Retina (tissue), 1 donor: ENCODE measurements around the gene MYLIP.
A peak's percentile ranks its signal among the peaks of the same experiment; 100 is the strongest.

Experiments
- DNase-seq: peaks from one replicate; pipeline ENCODE4 v3.0.0-alpha.2; 2016

MYLIP gene

DNA sequence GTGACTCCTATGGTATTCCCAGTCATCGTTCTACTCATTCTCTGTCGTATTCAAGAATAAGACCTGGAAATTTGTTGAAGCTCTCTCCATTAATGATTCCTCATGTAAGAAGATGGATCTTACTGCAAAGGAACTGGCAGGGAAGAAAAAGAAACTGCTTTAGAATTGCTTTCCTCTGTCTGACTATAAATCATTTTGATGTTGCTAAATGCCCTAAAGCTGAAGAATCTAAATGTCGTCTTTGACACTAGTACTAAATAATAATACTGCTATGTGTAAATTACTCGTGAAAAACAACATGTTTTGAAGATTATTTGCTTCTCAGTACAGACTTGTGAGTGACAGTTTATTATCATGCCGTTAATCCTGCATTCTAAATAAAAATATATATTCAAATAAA lies 20.5 kb upstream of the MYLIP start:
- no peak for DNase-seq

DNA sequence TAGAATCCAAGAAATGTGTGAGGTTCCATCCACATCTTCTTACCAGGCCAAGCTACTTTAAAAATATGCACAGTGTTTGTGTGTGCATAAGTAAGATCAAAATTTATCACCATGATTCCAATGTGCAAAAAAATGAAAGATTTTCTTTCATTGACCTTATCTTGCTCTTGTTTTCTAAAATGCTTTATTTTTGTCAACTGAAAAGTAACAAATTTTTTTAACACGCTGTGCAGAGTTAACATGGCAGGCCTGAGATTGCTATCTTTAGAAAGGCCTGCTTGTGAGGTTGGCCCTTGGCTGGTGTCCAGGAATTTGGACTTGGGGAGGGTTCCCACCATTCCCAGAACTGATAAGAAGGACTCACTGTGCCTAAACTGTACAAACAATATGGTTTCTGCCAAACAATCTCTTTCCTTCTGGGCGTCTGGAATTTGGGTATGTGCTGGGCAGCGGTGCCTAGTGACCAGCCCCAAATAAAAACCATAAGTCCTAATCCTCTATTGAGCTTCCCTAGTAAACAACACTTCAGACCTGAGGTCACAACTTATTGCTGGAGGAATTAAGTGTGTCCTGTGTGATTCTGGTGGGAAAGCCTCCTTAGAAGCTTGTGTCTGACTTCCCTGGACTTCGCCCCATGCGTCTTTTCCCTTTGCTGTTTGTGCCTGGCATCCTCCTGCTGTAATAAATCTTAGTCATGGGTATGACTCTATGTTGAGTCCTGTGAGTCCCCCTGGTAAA lies 19.8 kb upstream of the MYLIP start:
- DNase-seq: no peak

DNA sequence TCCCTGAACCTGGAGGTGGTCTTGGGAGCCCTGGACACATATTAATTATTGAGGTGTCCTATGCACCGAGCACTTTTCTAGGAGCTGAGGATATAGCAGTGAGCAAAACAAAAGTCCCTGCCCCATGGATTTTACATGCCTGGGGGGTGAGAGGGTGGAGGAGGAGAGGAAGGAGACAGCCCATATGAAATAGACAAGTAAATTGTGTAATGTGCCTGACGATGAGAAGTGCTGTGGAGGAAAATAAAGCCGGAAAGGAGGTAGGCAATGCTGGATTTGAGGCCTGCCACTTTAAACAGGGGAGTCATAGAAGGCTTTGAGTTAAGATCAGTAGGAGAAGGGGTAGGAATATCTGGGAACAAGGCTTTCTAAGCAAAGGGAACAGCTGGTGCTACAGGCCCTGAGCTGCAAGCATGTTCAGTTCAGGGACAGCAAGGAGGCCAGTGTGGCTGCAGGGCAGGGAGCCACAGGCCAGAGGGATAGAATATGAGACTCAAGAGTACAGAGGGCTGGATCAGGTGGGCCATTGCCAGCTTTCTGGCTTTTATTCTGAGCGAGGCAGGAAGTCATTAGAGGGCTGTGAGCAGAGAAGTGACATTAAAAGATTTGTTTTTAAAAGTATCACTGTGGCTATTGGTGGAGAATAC lies 19.1 kb upstream of the MYLIP start:
- DNase-seq: no peak

DNA sequence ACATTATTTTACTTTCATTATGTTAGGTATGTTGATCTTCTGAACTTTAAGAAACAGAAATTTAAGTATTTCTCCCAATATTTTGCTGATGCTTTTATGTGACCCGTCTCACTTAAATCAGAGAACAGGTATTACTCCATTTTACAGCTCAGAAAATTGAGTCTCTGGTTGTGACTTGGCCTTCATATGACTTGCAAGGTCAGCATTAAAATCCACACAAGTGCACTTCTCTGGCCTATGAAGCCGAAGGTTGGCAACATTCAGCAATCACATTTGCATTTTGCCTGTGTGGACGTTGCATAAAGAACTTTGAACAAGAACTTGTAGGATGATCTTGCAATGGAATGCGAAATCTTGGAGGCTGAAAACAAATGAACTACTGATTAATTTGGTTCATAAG lies 10.1 kb upstream of the MYLIP start:
- no peak for DNase-seq

DNA sequence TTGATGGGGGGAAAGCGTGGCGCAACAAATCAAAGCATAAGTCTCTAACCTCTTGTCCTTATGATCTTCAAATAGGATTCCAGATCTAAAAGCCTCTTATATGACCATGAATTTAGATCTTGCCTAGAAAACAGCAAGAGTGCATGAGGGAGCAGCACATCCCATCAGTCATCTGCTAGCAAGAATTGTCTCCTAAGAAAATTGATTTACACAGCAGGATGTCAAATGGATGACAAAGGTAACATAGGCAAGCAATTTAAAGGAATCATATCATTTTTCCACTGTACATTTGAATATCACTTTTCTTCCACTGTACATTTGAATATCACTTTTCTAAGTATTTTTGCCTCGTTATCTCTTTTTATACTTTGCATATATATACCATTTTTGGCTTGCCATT lies 7.5 kb upstream of the MYLIP start:
- DNase-seq: no peak

DNA sequence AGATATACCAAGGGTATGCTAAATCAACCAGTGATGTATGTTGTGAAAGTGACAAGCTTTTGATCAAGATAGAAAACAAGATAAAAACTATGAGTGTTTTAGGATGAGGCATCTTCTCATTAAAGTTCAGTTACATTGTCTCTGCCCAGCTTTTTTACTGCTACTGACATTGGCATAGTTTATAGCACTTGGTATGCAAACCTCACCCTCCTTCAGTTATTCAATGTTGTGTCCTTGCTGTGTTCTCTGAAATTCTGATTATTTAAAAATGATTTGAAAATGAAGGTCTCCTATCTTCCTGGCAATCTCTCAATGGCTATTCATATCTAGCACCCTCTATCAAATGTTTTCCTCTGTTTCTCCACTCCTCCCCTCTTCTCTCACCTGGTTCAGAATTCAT lies 6.7 kb upstream of the MYLIP start:
- DNase-seq: no peak

DNA sequence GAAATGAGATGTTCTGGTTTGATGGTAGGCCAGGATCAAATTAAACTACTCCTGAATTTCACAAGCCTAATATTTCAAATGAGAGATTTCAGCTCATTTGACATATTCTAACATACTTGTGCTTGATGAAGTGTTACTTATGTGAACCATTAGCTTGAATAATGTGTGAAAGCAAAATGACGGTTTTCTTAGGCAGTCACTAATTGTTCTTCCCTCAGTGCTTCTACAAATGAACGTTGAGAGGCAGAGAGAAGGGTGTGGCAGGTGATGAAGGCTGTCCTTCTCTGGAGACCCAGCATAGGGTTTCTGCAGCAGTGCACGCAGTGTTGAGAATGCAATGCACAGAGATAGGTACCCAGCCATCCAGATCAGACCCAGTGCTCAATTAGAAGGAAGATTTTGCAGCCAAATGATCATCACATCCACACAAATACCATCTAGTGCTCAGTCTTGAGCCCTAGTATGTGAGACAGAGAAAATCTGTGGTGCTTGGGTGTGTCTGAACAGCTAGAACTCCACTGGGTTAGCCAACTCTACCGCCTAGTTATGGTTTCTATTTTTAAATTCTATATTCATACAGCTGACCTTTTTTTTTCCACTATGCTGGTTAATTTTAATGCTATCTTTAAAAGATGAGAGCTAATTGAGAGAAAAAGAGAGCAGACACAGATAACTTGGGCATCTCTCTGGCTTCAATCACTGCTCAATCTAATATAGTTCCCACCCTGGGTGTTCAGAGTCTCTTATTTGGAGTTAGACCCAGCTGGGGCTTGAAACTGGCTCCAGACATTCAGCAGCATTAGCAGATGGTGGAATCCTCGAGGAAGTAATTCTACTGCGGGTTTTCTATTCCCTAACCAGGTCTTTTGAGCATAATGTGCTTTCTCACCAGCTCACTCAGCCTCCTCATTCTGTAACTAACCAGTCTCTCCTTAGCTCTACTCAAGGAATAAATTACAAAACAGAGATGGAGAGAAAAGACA lies 4.4 kb upstream of the MYLIP start:
- no peak for DNase-seq

DNA sequence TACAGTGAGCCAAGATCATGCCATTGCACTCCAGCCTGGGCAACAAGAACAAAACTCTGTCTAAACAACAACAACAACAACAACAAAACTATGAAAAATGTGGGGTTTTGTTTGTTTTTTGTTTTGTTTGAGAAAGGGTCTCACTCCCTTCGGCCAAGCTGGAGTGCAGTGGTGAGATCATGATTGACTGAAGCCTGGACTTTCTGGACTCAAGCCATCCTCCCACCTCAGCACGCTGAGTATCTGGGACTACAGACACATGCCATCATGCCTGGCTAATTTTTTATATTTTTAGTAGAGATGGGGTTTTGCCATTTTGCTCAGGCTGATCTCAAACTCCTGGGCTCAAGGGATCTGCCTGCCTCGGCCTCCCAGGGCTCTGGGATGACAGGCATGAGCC lies 2.8 kb upstream of the MYLIP start:
- DNase-seq: no peak

DNA sequence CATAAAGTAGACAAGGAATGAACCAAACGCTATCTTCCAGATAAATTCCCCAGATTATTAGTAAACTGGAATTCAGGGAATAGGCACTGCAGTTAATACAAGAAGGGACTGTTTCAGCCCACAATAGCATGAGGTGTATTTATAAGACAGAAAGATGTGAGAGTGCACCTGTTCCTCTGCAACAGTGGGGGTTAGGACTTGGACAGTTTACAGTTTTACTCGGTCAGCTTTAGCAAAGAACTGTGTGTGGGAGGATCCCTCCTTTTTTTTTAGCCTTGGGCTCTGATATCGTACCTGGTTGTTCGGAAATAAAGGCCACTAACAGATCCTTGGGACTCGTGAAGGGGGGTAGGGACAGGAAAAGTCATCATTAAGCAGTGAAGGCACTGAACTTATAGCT lies 2.0 kb upstream of the MYLIP start:
- no peak for DNase-seq

DNA sequence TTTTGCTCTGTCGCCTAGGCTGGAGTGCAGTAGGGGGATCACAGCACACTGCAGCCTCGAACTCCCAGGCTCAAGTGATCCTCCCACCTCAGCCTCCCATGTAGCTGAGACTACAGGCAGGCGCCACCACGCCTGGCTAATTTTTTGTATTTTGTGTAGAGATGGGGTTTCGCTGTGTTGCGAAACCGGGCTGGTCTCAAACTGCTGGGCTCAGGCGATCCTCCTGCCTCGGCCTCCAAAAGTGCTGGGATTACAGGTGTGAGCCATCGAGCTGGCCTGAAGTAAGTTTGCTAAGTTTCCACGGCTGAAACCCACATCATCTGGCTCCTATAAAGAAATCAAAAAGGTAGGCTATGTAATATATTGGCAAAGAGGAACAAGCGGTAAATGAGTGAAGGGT lies 1.4 kb upstream of the MYLIP start:
- DNase-seq: no peak

DNA sequence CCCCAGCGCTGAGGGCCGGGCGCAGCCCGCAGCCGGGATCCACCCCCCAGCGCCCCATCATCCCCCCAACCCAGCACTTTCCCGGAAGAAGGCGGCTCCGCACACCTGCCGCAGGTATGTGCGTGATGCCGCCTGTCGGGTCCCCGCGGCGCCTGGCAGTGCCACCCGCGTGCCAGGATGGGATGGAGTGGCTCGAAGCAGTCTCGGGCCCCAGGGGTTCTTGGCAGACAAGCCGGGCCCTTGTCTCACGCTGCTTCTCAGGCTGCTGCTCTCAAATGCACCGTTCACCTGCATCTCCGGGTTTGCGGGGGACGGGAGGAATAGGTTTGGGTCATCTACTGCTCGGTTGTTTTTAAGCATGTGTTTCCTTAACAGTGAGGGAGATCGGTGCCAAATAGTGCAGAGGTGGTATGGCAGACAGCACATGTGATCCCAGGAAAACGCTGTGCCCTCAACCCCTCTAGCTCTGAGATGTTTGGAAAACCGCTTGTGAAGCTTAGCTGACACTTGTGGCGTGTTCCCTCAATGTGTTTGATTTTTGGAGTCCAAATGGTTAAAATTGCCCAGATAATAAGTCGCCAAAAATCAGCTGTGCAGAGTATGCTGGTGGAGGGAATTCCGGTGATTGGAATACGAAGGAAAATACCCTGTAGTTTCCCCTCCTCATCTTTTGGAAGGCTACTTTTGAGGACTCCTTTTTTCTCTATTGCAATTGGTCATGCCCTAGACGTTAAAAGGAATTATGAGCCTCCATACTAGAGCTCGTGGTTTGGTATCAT lies 926 bp downstream of the MYLIP start:
- peak; percentile 69 for DNase-seq

DNA sequence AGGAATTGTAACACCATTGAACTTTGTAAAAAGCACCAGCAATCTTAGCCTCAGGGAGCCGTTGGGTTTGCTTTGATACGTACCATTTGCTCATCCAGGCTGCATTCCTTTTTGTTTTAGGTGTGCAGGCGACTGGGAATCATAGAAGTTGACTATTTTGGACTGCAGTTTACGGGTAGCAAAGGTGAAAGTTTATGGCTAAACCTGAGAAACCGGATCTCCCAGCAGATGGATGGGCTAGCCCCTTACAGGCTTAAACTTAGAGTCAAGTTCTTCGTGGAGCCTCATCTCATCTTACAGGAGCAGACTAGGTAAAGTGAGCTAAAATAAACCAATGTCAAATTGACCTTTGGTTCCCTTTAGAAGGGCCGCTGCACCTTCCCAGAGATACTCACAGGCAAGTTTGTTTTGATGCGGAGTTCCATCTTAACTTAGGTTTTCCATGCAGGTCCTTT lies 1.6 kb downstream of the MYLIP start:
- peak; percentile 54 for DNase-seq

DNA sequence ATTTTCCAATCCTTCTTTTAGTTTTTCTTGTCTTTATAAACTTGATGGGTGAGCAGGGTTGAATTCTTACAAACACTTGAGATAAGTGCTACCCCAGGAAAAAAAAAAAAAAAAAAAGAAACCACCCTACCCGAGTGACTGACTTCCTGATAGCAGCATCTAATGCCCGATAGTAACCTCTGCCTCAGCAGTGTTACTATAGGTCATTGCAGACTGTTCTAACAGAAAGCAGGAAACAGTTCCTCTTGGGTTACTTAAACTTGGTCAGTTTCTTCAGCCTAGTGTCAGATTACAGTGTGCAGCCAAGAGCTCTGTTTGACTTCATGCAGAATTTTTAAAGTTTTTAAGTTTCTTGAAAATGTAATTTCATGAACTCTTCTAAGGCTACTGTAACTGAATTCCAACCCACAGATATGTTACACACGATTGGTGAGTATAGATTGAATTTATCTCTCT lies 2.1 kb downstream of the MYLIP start:
- DNase-seq: peak; percentile 64

DNA sequence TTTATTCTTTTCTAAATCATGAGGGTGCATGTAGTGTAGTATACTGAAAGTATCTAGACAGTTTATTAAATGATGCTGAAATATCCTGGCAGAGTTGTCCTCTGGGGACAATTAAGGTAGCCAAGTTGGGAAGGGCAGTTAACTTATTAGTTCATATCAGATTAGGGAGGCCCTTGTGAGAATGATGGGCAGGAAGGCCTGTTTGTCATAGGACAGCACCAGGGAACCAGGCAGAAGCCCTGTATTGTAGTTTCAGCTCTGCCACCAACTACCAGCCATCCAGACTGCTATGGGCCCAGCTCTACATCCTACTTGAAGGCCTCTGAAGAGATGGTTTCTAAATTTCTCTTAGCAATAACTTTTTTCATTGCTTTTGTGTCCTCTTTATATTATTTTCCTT lies 4.0 kb downstream of the MYLIP start:
- DNase-seq: no peak

DNA sequence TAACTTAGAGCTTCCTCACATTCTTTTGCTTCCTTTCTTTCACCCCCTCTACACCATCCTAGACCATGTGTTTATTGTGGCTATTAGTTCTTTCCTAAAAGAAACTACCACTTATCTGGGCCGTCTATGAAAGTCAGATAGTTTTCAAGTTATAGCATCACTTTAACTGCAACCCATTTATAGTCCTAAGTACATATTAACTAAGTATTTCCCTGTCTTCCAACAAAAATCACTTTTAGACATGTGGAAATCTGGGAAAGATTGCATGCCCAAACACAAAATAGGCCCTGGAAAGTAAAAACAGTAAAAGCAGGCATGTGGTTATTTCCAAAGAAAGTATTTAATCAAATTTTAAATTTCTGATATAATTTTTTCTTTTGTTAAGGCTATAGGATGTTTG lies 5.5 kb downstream of the MYLIP start:
- DNase-seq: no peak

DNA sequence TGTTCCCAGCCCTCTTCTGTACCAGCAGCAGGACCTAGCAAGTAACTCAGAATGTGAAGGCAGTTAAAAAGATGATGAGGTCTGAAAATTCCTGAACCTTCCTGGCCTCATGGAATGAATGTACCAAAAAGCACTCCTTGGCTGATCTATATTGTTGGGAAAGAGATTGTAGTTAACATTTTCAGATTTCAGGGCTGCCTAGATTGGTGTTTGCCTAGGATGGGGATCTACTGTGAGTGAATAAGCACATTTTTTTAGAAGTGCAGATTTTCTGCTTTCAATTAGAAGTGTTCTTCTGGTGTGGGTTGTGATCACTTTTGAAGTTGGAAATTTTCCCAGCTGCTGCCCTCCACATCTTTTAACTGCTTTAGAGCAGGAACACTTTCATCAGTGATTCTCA lies 6.2 kb downstream of the MYLIP start:
- DNase-seq: no peak

DNA sequence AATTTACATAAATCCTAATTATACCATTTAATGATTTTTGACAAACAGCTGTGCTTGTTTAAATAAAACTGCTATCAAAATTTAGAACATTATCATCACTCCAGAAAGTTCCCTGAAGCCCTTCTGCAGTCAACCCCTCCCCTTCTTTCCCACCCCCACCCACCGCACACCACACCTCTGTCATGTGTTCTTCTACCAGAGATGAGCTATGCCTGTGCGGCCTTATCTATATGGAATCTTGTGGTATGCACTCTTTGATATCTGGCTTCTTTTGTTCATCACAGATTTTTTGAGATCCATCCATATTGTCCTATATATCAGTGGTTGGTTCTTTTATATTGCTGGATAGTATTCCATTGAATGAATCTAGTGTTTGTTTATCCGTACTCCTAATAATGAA lies 7.2 kb downstream of the MYLIP start:
- no peak for DNase-seq

DNA sequence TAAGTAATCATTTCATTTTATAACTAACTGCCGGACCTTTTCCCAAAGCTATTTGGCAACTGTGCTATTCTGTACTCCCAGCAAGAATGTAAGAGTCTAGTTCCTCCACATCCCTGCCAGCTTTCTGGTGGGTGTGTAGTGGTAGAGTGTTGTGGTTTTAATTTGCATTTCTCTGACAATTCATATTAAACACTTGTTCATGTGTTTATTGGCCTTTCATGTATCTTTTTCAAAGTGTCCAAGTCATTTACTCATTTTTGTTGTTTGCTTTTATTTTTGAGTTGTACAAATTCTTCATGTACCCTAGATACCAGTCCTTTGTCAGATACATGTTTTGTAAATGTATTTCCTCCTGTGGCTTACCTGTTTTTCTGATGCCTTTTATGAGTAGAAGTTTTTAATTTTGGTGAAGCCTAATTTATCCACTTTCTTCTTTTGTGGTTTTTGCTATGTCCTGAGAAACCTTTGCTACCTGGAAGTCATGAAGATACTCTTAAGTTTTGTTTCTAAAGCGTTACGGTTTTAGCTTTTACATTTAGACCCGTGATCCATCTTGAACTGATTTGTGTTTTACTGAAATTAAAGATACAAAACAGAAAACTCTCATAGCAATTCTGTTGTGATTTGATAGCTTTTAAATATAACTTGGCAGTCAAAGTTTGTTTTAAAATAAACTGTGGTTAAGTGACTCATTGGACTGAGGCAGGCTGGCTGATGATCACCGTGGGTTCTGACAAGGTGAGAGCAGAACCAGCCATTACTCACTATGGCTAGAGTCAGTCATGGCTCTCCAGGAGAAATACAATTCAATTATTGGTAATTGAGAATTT lies 8.0 kb downstream of the MYLIP start:
- DNase-seq: no peak

DNA sequence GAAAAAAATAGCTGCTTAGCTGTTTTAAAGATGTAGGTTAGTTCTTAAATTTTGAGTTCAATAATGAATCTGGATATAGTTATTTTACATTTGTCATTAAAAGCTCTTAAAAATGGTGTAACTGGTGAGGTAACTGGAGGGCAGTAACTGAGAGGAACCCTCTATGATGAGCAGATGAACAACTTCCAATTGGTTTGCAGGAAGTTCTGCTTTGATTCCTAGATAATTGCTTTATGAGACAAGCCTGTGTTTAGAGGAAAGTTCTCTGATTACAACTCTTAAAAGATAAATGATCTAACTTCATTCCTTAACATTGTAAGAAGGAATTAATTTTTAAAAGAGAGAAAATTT lies 8.5 kb downstream of the MYLIP start:
- no peak for DNase-seq

DNA sequence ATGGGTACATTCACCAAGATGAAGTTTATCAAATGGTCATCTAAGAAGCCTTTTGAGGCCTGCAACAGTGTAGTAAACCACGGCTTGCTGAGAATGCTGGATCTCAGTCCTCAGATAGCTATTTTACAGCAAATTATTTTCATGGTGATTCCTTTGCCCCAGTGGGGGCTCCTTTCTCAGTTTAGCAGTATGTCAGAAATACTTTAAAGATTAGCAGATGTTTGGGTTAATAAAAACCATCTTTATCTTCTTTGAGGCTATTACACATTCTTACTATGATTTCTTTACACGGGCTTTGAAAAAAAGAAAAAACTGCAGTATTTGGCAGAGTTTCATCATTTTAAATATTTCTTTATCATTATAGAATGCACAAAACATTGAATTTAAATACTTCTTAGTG lies 10.7 kb downstream of the MYLIP start:
- DNase-seq: no peak

DNA sequence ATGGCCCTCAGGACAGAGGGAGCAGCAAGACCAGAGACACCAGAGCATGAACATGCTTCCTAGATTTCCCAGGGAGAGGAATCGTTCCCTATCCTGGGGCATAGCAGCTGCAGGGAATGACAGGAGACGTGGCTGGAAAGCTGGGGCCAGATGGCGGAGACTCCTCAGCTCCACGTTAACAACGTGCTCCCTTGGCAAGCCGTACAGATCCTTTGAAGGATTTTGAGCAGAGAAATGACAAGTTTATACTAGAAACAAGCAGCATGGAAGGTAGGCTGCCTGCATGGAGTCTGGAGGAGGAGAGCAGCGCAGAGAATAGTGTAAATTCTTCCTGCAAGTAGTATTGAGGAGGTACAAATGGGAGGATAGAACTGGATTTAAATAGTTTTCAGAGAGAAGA lies 11.7 kb downstream of the MYLIP start:
- no peak for DNase-seq

DNA sequence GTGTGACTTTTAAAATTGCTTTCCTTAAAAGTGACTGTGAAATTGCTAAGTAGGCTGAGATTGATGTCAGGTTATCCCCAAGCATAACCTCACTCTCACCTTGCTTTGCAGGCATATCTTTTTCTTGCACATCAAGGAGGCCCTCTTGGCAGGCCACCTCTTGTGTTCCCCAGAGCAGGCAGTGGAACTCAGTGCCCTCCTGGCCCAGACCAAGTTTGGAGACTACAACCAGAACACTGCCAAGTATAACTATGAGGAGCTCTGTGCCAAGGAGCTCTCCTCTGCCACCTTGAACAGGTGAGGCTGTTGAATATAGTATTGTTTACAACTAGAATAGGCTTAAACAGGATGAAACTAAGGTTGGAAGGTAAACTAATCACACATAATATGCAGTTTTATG lies 12.6 kb downstream of the MYLIP start:
- DNase-seq: no peak
